HCT116 (cell line): ENCODE measurements around the gene RGPD8.
A peak's percentile ranks its signal among the peaks of the same experiment; 100 is the strongest.

Experiments used
- EGR1 ChIP-seq: IDR thresholded peaks from 2 replicates; pipeline ENCODE4 v1.6.1; 2012; ENCODE audit warnings: low read depth
- EZH2 ChIP-seq: fragments of 200-600 bp; sonication (generic); IDR thresholded peaks from 2 replicates; pipeline ENCODE4 v1.6.1; 2017; ENCODE audit warnings: antibody characterized with exemption, mixed run types
- EZH2phosphoT487 ChIP-seq: fragments of 200-600 bp; IDR thresholded peaks from 2 replicates; pipeline ENCODE4 v1.6.1; 2018; ENCODE audit warnings: antibody characterized with exemption, borderline replicate concordance
- POLR2A ChIP-seq: IDR thresholded peaks from 2 replicates; pipeline ENCODE4 v1.7.0; 2011; ENCODE audit warnings: borderline replicate concordance; ENCODE audit not compliant: insufficient read depth, insufficient read length; ENCODE audit errors: extremely low read depth
- SIN3A ChIP-seq: IDR thresholded peaks from 2 replicates; pipeline ENCODE4 v1.6.1; 2012; ENCODE audit warnings: low read depth
- SRF ChIP-seq: IDR thresholded peaks from 2 replicates; pipeline ENCODE4 v1.6.1; 2012; ENCODE audit warnings: low read depth
- ZNF274 ChIP-seq: fragments of 200-500 bp; sonication (Bioruptor generic); IDR thresholded peaks from 2 replicates; pipeline ENCODE4 v1.6.1; 2014; ENCODE audit warnings: mild to moderate bottlenecking, low read depth, low read length, inconsistent platforms
- TF ChIP-seq, protein P1 (sequence below): IDR thresholded peaks from 2 replicates; pipeline ENCODE4 v1.6.1; 2012
- TF ChIP-seq, protein P2 (sequence below), 3 experiments: fragments of 200-600 bp in 1 of 3; sonication (generic) in 1 of 3; IDR thresholded peaks in 2 of 3; conservative IDR thresholded peaks in 1 of 3; 2 replicates each; pipeline ENCODE4 v1.5.1; 2012 to 2017; ENCODE audit warnings: low read depth in 2 of 3, low read length in 2 of 3, antibody characterized with exemption in 1 of 3, borderline replicate concordance in 1 of 3, control low read depth in 1 of 3, mild to moderate bottlenecking in 1 of 3, mixed read lengths in 1 of 3, mixed run types in 1 of 3, moderate library complexity in 1 of 3; ENCODE audit not compliant: insufficient read depth in 1 of 3

GRCh38 chr2:112481050-112481527 is 47.6 kb upstream of the RGPD8 start:
- TF ChIP-seq, protein P1, sequence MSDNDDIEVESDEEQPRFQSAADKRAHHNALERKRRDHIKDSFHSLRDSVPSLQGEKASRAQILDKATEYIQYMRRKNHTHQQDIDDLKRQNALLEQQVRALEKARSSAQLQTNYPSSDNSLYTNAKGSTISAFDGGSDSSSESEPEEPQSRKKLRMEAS = peak; percentile 76; the same call in 1 of the 2 replicates
- TF ChIP-seq SIN3A (no peak), SRF (no peak), EZH2 (no peak), POLR2A (peak; percentile 6), EZH2phosphoT487 (no peak), EGR1 (no peak), ZNF274 (no peak)
- TF ChIP-seq, protein P2, sequence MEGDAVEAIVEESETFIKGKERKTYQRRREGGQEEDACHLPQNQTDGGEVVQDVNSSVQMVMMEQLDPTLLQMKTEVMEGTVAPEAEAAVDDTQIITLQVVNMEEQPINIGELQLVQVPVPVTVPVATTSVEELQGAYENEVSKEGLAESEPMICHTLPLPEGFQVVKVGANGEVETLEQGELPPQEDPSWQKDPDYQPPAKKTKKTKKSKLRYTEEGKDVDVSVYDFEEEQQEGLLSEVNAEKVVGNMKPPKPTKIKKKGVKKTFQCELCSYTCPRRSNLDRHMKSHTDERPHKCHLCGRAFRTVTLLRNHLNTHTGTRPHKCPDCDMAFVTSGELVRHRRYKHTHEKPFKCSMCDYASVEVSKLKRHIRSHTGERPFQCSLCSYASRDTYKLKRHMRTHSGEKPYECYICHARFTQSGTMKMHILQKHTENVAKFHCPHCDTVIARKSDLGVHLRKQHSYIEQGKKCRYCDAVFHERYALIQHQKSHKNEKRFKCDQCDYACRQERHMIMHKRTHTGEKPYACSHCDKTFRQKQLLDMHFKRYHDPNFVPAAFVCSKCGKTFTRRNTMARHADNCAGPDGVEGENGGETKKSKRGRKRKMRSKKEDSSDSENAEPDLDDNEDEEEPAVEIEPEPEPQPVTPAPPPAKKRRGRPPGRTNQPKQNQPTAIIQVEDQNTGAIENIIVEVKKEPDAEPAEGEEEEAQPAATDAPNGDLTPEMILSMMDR (IDR thresholded peaks at IDR 0.05 in 2 of 3, conservative IDR thresholded peaks at IDR 0.05 in 1 of 3; ENCODE audit: borderline replicate concordance in 1 of 3, insufficient read depth in 1 of 3, low read depth in 2 of 3, low read length in 2 of 3) = peak; percentile 72 to 87 (median 79)
